H9 (cell line): ENCODE data around the gene CORO1A. TPM values are rescaled to one million over a fixed set of nuclear protein-coding genes. Genes with fewer than 3 reads are reported as not detected.

Experiments used
- DNase-seq: peaks from one replicate; pipeline ENCODE4 v3.0.0-alpha.2; 2017
- H2AFZ ChIP-seq: one replicate; pipeline ENCODE4 v1.6.1; 2013; ENCODE audit warnings: mild to moderate bottlenecking, low read length, control low read depth, moderate library complexity
- H2AK5ac ChIP-seq: 2 replicates; pipeline ENCODE4 v1.6.1; 2013; ENCODE audit warnings: low read length, control low read depth, mixed read lengths; ENCODE audit not compliant: insufficient read length
- H2BK120ac ChIP-seq: one replicate; pipeline ENCODE4 v1.6.1; 2013; ENCODE audit warnings: low read depth, mild to moderate bottlenecking, low read length, control low read depth, inconsistent platforms; ENCODE audit not compliant: poor library complexity, severe bottlenecking
- H2BK12ac ChIP-seq: 2 replicates; pipeline ENCODE4 v1.6.1; 2013; ENCODE audit warnings: low read length, control low read depth, mixed read lengths, low read depth; ENCODE audit not compliant: insufficient read length
- H2BK15ac ChIP-seq: 2 replicates; pipeline ENCODE4 v1.6.1; 2013; ENCODE audit warnings: low read depth, low read length, control low read depth
- H2BK20ac ChIP-seq: one replicate; pipeline ENCODE4 v1.6.1; 2013; ENCODE audit warnings: low read depth, mild to moderate bottlenecking, low read length, control low read depth, inconsistent platforms; ENCODE audit not compliant: poor library complexity, severe bottlenecking
- H2BK5ac ChIP-seq: 2 replicates; pipeline ENCODE4 v1.6.1; 2013; ENCODE audit warnings: low read length, control low read depth, mixed read lengths; ENCODE audit not compliant: insufficient read length
- H3K14ac ChIP-seq: 2 replicates; pipeline ENCODE4 v1.6.1; 2013; ENCODE audit warnings: low read length, control low read depth; ENCODE audit not compliant: insufficient read depth
- H3K18ac ChIP-seq: 2 replicates; pipeline ENCODE4 v1.6.1; 2013; ENCODE audit warnings: low read depth, mild to moderate bottlenecking, mixed read lengths, low read length, control low read depth; ENCODE audit not compliant: insufficient read length
- H3K23ac ChIP-seq: 2 replicates; pipeline ENCODE4 v1.6.1; 2013; ENCODE audit warnings: low read length, control low read depth, mixed read lengths, low read depth; ENCODE audit not compliant: insufficient read length
- H3K23me2 ChIP-seq: 2 replicates; pipeline ENCODE4 v1.6.1; 2013; ENCODE audit warnings: low read depth, mild to moderate bottlenecking, mixed read lengths, low read length, control low read depth; ENCODE audit not compliant: insufficient read length, poor library complexity, severe bottlenecking
- H3K27ac ChIP-seq: 2 replicates; pipeline ENCODE4 v1.5.1; 2013; ENCODE audit warnings: low read length, control low read depth, mixed read lengths, low read depth; ENCODE audit not compliant: insufficient read length
- H3K27me3 ChIP-seq: 2 replicates; pipeline ENCODE4 v1.6.1; 2013; ENCODE audit warnings: low read length, control low read depth, inconsistent platforms; ENCODE audit not compliant: insufficient read depth
- H3K4ac ChIP-seq: 2 replicates; pipeline ENCODE4 v1.6.1; 2013; ENCODE audit warnings: low read depth, mild to moderate bottlenecking, control low read depth, inconsistent platforms, low read length, moderate library complexity
- H3K4me1 ChIP-seq: 2 replicates; pipeline ENCODE4 v1.6.1; 2013; ENCODE audit warnings: low read length, control low read depth, inconsistent platforms; ENCODE audit not compliant: insufficient read depth
- H3K4me2 ChIP-seq: 2 replicates; pipeline ENCODE4 v1.6.1; 2013; ENCODE audit warnings: low read length, control low read depth, mixed read lengths; ENCODE audit not compliant: insufficient read length, insufficient read depth
- H3K56ac ChIP-seq: 2 replicates; pipeline ENCODE4 v1.6.1; 2013; ENCODE audit warnings: low read depth, mild to moderate bottlenecking, mixed read lengths, low read length, control low read depth; ENCODE audit not compliant: insufficient read length
- H3K79me1 ChIP-seq: 2 replicates; pipeline ENCODE4 v1.6.1; 2013; ENCODE audit warnings: low read depth, mild to moderate bottlenecking, moderate library complexity, low read length, control low read depth, inconsistent platforms; ENCODE audit not compliant: insufficient read depth, poor library complexity, severe bottlenecking
- H3K79me2 ChIP-seq: 2 replicates; pipeline ENCODE4 v1.6.1; 2013; ENCODE audit warnings: low read length, control low read depth, inconsistent platforms; ENCODE audit not compliant: insufficient read depth
- H3K9ac ChIP-seq: 2 replicates; pipeline ENCODE4 v1.6.1; 2013; ENCODE audit warnings: low read length, control low read depth, mixed read lengths; ENCODE audit not compliant: insufficient read length; ENCODE audit errors: extremely low read depth
- H3K9me3 ChIP-seq: one replicate; pipeline ENCODE4 v1.6.1; 2013; ENCODE audit warnings: low read depth, low read length, inconsistent platforms; ENCODE audit not compliant: control insufficient read depth
- H3T11ph ChIP-seq: one replicate; pipeline ENCODE4 v1.6.1; 2013; ENCODE audit warnings: mild to moderate bottlenecking, low read length, control low read depth, inconsistent platforms
- H4K20me1 ChIP-seq: one replicate; pipeline ENCODE4 v1.6.1; 2013; ENCODE audit not compliant: control insufficient read depth, insufficient read length, insufficient read depth
- H4K5ac ChIP-seq: 2 replicates; pipeline ENCODE4 v1.6.1; 2013; ENCODE audit warnings: low read depth, mild to moderate bottlenecking, mixed read lengths, low read length, control low read depth; ENCODE audit not compliant: insufficient read length
- H4K8ac ChIP-seq: replicated peaks from 2 replicates; pipeline ENCODE4 v1.6.1; 2013; ENCODE audit warnings: low read length, control low read depth, mixed read lengths, low read depth; ENCODE audit not compliant: insufficient read length
- H4K91ac ChIP-seq: 2 replicates; pipeline ENCODE4 v1.6.1; 2013; ENCODE audit warnings: low read depth, mild to moderate bottlenecking, moderate library complexity, mixed read lengths, low read length, control low read depth; ENCODE audit not compliant: insufficient read length
- H3K27ac Mint-ChIP-seq, 3 experiments: 2 replicates in 2 of 3; 3 replicates in 1 of 3; pipeline ENCODE4 v1.8.0; 2020 to 2021; ENCODE audit warnings: mixed read lengths in 3 of 3, mild to moderate bottlenecking in 1 of 3, moderate library complexity in 1 of 3
- H3K27me3 Mint-ChIP-seq: 2 replicates; pipeline ENCODE4 v1.8.0; 2021; ENCODE audit warnings: low read depth, mild to moderate bottlenecking, moderate library complexity, mixed read lengths
- H3K36me3 Mint-ChIP-seq, 3 experiments: 2 replicates in 2 of 3; 3 replicates in 1 of 3; pipeline ENCODE4 v1.8.0; 2020 to 2021; ENCODE audit warnings: low read depth in 3 of 3, mixed read lengths in 3 of 3; ENCODE audit not compliant: insufficient read depth in 1 of 3
- H3K4me1 Mint-ChIP-seq, 2 experiments: 2 replicates each; pipeline ENCODE4 v1.8.0; 2020; ENCODE audit warnings: mixed read lengths in 2 of 2
- H3K4me3 Mint-ChIP-seq, 2 experiments: 2 replicates in 1 of 2; 3 replicates in 1 of 2; pipeline ENCODE4 v1.8.0; 2020 to 2021; ENCODE audit warnings: mild to moderate bottlenecking in 2 of 2, mixed read lengths in 2 of 2, moderate library complexity in 1 of 2
- H3K9me3 Mint-ChIP-seq, 2 experiments: 2 replicates in 1 of 2; 3 replicates in 1 of 2; pipeline ENCODE4 v1.8.0; 2020; ENCODE audit warnings: mild to moderate bottlenecking in 2 of 2, mixed read lengths in 2 of 2, moderate library complexity in 1 of 2
- CTCF ChIP-seq: fragments of 200-600 bp; sonication (generic); conservative IDR thresholded peaks from 3 replicates; pipeline ENCODE4 v1.8.0; 2021; ENCODE audit warnings: antibody characterized with exemption, mild to moderate bottlenecking
- WGBS: extraction: QIAGEN DNeasy Blood & Tissue Kit; methylation state at CpG from one replicate; pipeline ENCODE4 v1.1.7; 2013; ENCODE audit warnings: missing lambda C conversion rate, low lambda C conversion rate, mixed read lengths; ENCODE audit not compliant: insufficient read length; ENCODE audit errors: extremely low coverage; 5-methylcytosine and 5-hydroxymethylcytosine counted together
- total RNA-seq: library from RNA; stranded (reverse); gene quantifications from 2 replicates; pipeline ENCODE4 v1.2.1, GENCODE V29; 2021

CORO1A gene
- total RNA-seq, 1 experiment from 2014 or later, result 4.8 TPM

GRCh38 chr16:30184891-30185682 lies 1.7 kb downstream of the CORO1A start:
- Mint-ChIP-seq H3K27ac (no peak overlapping the region), H3K4me3 (0 out of 5 replicates have a peak overlapping the region, but pooled peaks of 1 of the 2 experiments have one; percentile 74), H3K4me1 (peaks cover 4 to 17% of the 10 kb centered on the region in 2 experiments), H3K9me3 (no peaks in the 10 kb centered on the region), H3K36me3 (peaks cover 0 to 1% (median 0%) of the 10 kb centered on the region in 3 experiments; a peak in 2 of 7 replicates), H3K27me3 (peaks cover 38% of the 10 kb centered on the region)
- Histone ChIP-seq H2BK120ac (no peak overlapping the region), H2BK12ac (no peak overlapping the region), H2AFZ (no peak overlapping the region), H2AK5ac (no peak overlapping the region), H3T11ph (no peak overlapping the region), H3K4me1 (no peaks in the 10 kb centered on the region), H4K20me1 (peaks cover 4% of the 10 kb centered on the region), H3K14ac (no peak overlapping the region), H3K27ac (no peak overlapping the region), H3K9me3 (no peaks in the 10 kb centered on the region), H3K4me2 (no peak overlapping the region), H3K9ac (no peak overlapping the region), H3K27me3 (peaks cover 4% of the 10 kb centered on the region; the same call in 1 of the 2 replicates), H3K23me2 (peaks cover 4% of the 10 kb centered on the region), H4K91ac (no peak overlapping the region), H2BK15ac (no peak overlapping the region), H3K79me2 (no peaks in the 10 kb centered on the region), H2BK20ac (no peak overlapping the region), H3K79me1 (no peaks in the 10 kb centered on the region), H4K8ac (no peak overlapping the region), H3K18ac (no peak overlapping the region), H3K56ac (no peak overlapping the region), H3K23ac (no peak overlapping the region), H2BK5ac (no peak overlapping the region), H3K4ac (no peak overlapping the region), H4K5ac (no peak overlapping the region)
- whole genome bisulfite sequencing, result no CpG with 5 or more reads among the region's 13 CpGs
- no peak for DNase-seq
- no peak for TF ChIP-seq CTCF
